H1 (cell line): ENCODE data around the gene ERN2. TPM values are rescaled to one million over a fixed set of nuclear protein-coding genes. Genes with fewer than 3 reads are reported as not detected.

Source experiments
- CTCF ChIA-PET: fragments of 300-600 bp; sonication (Branson Sonifier 250); formaldehyde crosslinking; loops from one replicate; lab custom pipeline; 2021; ENCODE audit not compliant: partially characterized antibody; lab: Charles Lee
- POLR2A ChIA-PET: fragments of 300-600 bp; sonication (Branson Sonifier 250); formaldehyde crosslinking; loops from one replicate; lab custom pipeline; 2021; ENCODE audit warnings: inconsistent platforms; ENCODE audit not compliant: partially characterized antibody; lab: Charles Lee
- DNase-seq, 2 experiments: peaks; one replicate each; pipeline versions ENCODE4 v3.0.0 to v3.0.0-alpha.2; 2010 to 2022; ENCODE audit warnings: low spot score in 2 of 2, low read depth in 1 of 2, mixed read lengths in 1 of 2
- FAIRE-seq: peaks from 2 replicates; lab custom pipeline; 2011; peaks lifted over from hg19 to GRCh38; lab: Jason Lieb, UNC
- H2AFZ ChIP-seq: 2 replicates; pipeline ENCODE4 v1.8.1; 2012; ENCODE audit warnings: low read length, inconsistent platforms
- H2AK5ac ChIP-seq: 2 replicates; pipeline ENCODE4 v1.6.1; 2013; ENCODE audit warnings: low read depth, low read length
- H2BK120ac ChIP-seq: replicated peaks from 2 replicates; pipeline ENCODE3; 2013; ENCODE audit warnings: low read depth, low read length, inconsistent platforms
- H2BK12ac ChIP-seq: 2 replicates; pipeline ENCODE4 v1.6.1; 2013; ENCODE audit warnings: low read depth, low read length
- H2BK15ac ChIP-seq: 2 replicates; pipeline ENCODE4 v1.6.1; 2013; ENCODE audit warnings: low read length
- H2BK20ac ChIP-seq: 2 replicates; pipeline ENCODE4 v1.6.1; 2013; ENCODE audit warnings: low read length
- H2BK5ac ChIP-seq: 2 replicates; pipeline ENCODE4 v1.6.1; 2013; ENCODE audit warnings: low read depth, low read length
- H3K14ac ChIP-seq: 2 replicates; pipeline ENCODE4 v1.6.1; 2013; ENCODE audit warnings: inconsistent platforms; ENCODE audit not compliant: insufficient read length
- H3K18ac ChIP-seq: 2 replicates; pipeline ENCODE4 v1.6.1; 2013; ENCODE audit warnings: low read length; ENCODE audit errors: extremely low read depth
- H3K23ac ChIP-seq: 2 replicates; pipeline ENCODE4 v1.6.1; 2013; ENCODE audit warnings: inconsistent platforms; ENCODE audit not compliant: insufficient read length
- H3K23me2 ChIP-seq: 2 replicates; pipeline ENCODE4 v1.6.1; 2013; ENCODE audit warnings: low read depth, low read length
- H3K27ac ChIP-seq: 2 replicates; pipeline ENCODE4 v1.6.1; 2011; ENCODE audit warnings: low read depth, low read length, inconsistent platforms
- H3K27me3 ChIP-seq, 4 experiments: replicated peaks in 1 of 4; 1 replicate in 1 of 4; 2 replicates in 3 of 4; pipeline versions ENCODE4 v1.6.1 to v1.8.1; 2011 to 2013; ENCODE audit warnings: low read length in 3 of 4, mild to moderate bottlenecking in 3 of 4, inconsistent platforms in 2 of 4, mixed read lengths in 2 of 4, moderate library complexity in 1 of 4; ENCODE audit not compliant: control insufficient read depth in 3 of 4, insufficient read depth in 3 of 4; ENCODE audit errors: extremely low read depth in 1 of 4
- H3K36me3 ChIP-seq, 4 experiments: 2 replicates each; pipeline versions ENCODE4 v1.6.1 to v1.8.1; 2011 to 2013; ENCODE audit warnings: mild to moderate bottlenecking in 4 of 4, low read length in 3 of 4, moderate library complexity in 2 of 4, control low read depth in 1 of 4, inconsistent platforms in 1 of 4; ENCODE audit not compliant: insufficient read depth in 4 of 4, control insufficient read depth in 2 of 4
- H3K4ac ChIP-seq: replicated peaks from 2 replicates; pipeline ENCODE3; 2013; ENCODE audit warnings: low read length, low read depth, mixed read lengths, inconsistent platforms; ENCODE audit not compliant: insufficient read length
- H3K4me1 ChIP-seq, 4 experiments: replicated peaks in 1 of 4; 1 replicate in 1 of 4; 2 replicates in 3 of 4; pipeline versions ENCODE4 v1.6.1 to v1.8.1; 2011 to 2013; ENCODE audit warnings: low read length in 3 of 4, inconsistent platforms in 2 of 4, mixed read lengths in 1 of 4; ENCODE audit not compliant: insufficient read depth in 4 of 4, control insufficient read depth in 3 of 4
- H3K4me2 ChIP-seq, 2 experiments: 2 replicates each; pipeline versions ENCODE4 v1.6.1 to v1.8.1; 2011 to 2013; ENCODE audit warnings: low read depth in 2 of 2, low read length in 2 of 2, control low read depth in 1 of 2, inconsistent platforms in 1 of 2, mild to moderate bottlenecking in 1 of 2; ENCODE audit not compliant: insufficient read depth in 1 of 2
- H3K4me3 ChIP-seq, 4 experiments: fragments of 200-600, 300-600 bp in 1 of 4; sonication (generic), shearing (Covaris generic), sonication (Bioruptor Twin) in 1 of 4; 2 replicates each; pipeline versions ENCODE4 v1.5.1 to v1.8.1; 2011 to 2016; ENCODE audit warnings: low read length in 4 of 4, low read depth in 3 of 4, control low read depth in 2 of 4, inconsistent platforms in 2 of 4, mild to moderate bottlenecking in 2 of 4, mixed read lengths in 1 of 4, moderate library complexity in 1 of 4; ENCODE audit not compliant: insufficient read depth in 2 of 4; ENCODE audit errors: extremely low read depth in 1 of 4
- H3K56ac ChIP-seq: replicated peaks from 2 replicates; pipeline ENCODE3; 2013; ENCODE audit warnings: low read depth, mild to moderate bottlenecking, mixed read lengths, low read length, inconsistent platforms; ENCODE audit not compliant: insufficient read length
- H3K79me1 ChIP-seq: 2 replicates; pipeline ENCODE4 v1.6.1; 2013; ENCODE audit warnings: low read depth, low read length, control low read depth
- H3K79me2 ChIP-seq, 2 experiments: 2 replicates each; pipeline versions ENCODE4 v1.6.1 to v1.8.1; 2012 to 2013; ENCODE audit warnings: low read length in 2 of 2, mild to moderate bottlenecking in 2 of 2, inconsistent platforms in 1 of 2; ENCODE audit not compliant: insufficient read depth in 2 of 2, control insufficient read depth in 1 of 2
- H3K9ac ChIP-seq, 4 experiments: replicated peaks in 1 of 4; 1 replicate in 1 of 4; 2 replicates in 3 of 4; pipeline versions ENCODE4 v1.6.1 to v1.8.1; 2011 to 2013; ENCODE audit warnings: low read depth in 3 of 4, low read length in 3 of 4, control low read depth in 2 of 4, mild to moderate bottlenecking in 2 of 4, moderate library complexity in 2 of 4, inconsistent platforms in 1 of 4; ENCODE audit errors: extremely low read depth in 1 of 4
- H3K9me3 ChIP-seq, 2 experiments: 2 replicates each; pipeline versions ENCODE4 v1.6.1 to v1.8.1; 2012 to 2013; ENCODE audit warnings: mild to moderate bottlenecking in 2 of 2, moderate library complexity in 2 of 2, control low read depth in 1 of 2, inconsistent platforms in 1 of 2, low read depth in 1 of 2, low read length in 1 of 2, mixed read lengths in 1 of 2; ENCODE audit not compliant: insufficient read depth in 2 of 2
- H4K20me1 ChIP-seq, 2 experiments: replicated peaks in 1 of 2; 2 replicates each; pipeline versions ENCODE3 to v1.8.1; 2011 to 2013; ENCODE audit warnings: inconsistent platforms in 2 of 2, low read length in 2 of 2, mild to moderate bottlenecking in 1 of 2; ENCODE audit not compliant: insufficient read depth in 2 of 2, control insufficient read depth in 1 of 2
- H4K5ac ChIP-seq: 2 replicates; pipeline ENCODE4 v1.6.1; 2013; ENCODE audit warnings: low read length, low read depth, mixed read lengths, inconsistent platforms; ENCODE audit not compliant: insufficient read length
- H4K8ac ChIP-seq: 2 replicates; pipeline ENCODE4 v1.8.0; 2013; ENCODE audit warnings: mild to moderate bottlenecking, moderate library complexity, low read length, inconsistent platforms; ENCODE audit not compliant: insufficient read depth; ENCODE audit errors: extremely low read depth
- H4K91ac ChIP-seq: replicated peaks from 2 replicates; pipeline ENCODE3; 2013; ENCODE audit warnings: low read length, mixed read lengths, inconsistent platforms; ENCODE audit not compliant: insufficient read length
- EZH2 ChIP-seq: fragments of 200-600 bp; sonication (generic); IDR thresholded peaks from 2 replicates; pipeline ENCODE4 v1.7.1; 2012; ENCODE audit warnings: low read depth, mild to moderate bottlenecking, moderate library complexity, low read length, inconsistent platforms; ENCODE audit not compliant: severe bottlenecking
- JUN ChIP-seq: IDR thresholded peaks from 2 replicates; pipeline ENCODE4 v1.6.1; 2011; ENCODE audit warnings: low read depth, mild to moderate bottlenecking, improper control_type of control experiment, low read length
- KDM5A ChIP-seq: fragments of 200-600 bp; IDR thresholded peaks from 2 replicates; pipeline ENCODE4 v1.7.1; 2012; ENCODE audit warnings: mild to moderate bottlenecking, low read length, inconsistent platforms, mixed read lengths
- MAFK ChIP-seq: IDR thresholded peaks from 2 replicates; pipeline ENCODE4 v1.6.1; 2012; ENCODE audit warnings: low read depth, mild to moderate bottlenecking, improper control_type of control experiment, low read length
- RNF2 ChIP-seq: fragments of 200-900, 300-1000 bp; sonication (generic); IDR thresholded peaks from 2 replicates; pipeline ENCODE4 v1.7.1; 2016; ENCODE audit warnings: borderline replicate concordance, low read depth, mild to moderate bottlenecking, antibody characterized with exemption, low read length; ENCODE audit not compliant: poor library complexity, severe bottlenecking; ENCODE audit errors: missing control alignments
- SAP30 ChIP-seq: fragments of 300-600 bp; sonication (generic); IDR thresholded peaks from 2 replicates; pipeline ENCODE4 v1.7.1; 2012; ENCODE audit warnings: low read length, moderate library complexity, mild to moderate bottlenecking, inconsistent platforms; ENCODE audit not compliant: insufficient read depth, insufficient replicate concordance
- SIX5 ChIP-seq: IDR thresholded peaks from 2 replicates; pipeline ENCODE4 v1.6.1; 2011; ENCODE audit warnings: mild to moderate bottlenecking, low read depth, low read length
- SP1 ChIP-seq: IDR thresholded peaks from 2 replicates; pipeline ENCODE4 v1.6.1; 2011; ENCODE audit warnings: low read depth, low read length
- WGBS, 2 experiments: shearing (Covaris generic) in 1 of 2; methylation state at CpG; one replicate each; pipeline versions ENCODE4 v1.1.6 to v1.1.7; 2013 to 2015; ENCODE audit warnings: low lambda C conversion rate in 2 of 2, mixed read lengths in 2 of 2, inconsistent platforms in 1 of 2, low coverage in 1 of 2, missing lambda C conversion rate in 1 of 2; ENCODE audit not compliant: insufficient replicate concordance in 2 of 2, insufficient coverage in 1 of 2, insufficient read length in 1 of 2; ENCODE audit errors: extremely low coverage in 1 of 2, missing lambda C conversion rate in 1 of 2; 5-methylcytosine and 5-hydroxymethylcytosine counted together
- polyA plus RNA-seq, 7 experiments: library from polyadenylated mRNA; depleted of rRNA in 3 of 7; stranded (reverse) in 5 of 7; unstranded in 2 of 7; fragments of >200 nt in 5 of 7; fragments of 200-250 nt in 2 of 7; gene quantifications; 1 replicate in 5 of 7; 2 replicates in 1 of 7; 4 replicates in 1 of 7; pipeline versions ENCODE4 v1.2.1 to v1.2.3, GENCODE V29; 2011 to 2013; ENCODE audit warnings: missing spikeins in 2 of 7, mixed read lengths in 2 of 7
- total RNA-seq: library from RNA; stranded (reverse); fragmentation: NEBNext Ultra II Directional; extraction: Animal tissue kit (Norgen Biotek cat#: 25700); gene quantifications from 2 replicates; pipeline ENCODE4 v1.2.1, GENCODE V29; 2021

ERN2 gene
- total and polyA plus RNA-seq, 2 of the 8 experiments (the other 6 are each of a cell fraction or from before 2014, with no cell fraction given): 2.4 to 4.4 TPM

DNA sequence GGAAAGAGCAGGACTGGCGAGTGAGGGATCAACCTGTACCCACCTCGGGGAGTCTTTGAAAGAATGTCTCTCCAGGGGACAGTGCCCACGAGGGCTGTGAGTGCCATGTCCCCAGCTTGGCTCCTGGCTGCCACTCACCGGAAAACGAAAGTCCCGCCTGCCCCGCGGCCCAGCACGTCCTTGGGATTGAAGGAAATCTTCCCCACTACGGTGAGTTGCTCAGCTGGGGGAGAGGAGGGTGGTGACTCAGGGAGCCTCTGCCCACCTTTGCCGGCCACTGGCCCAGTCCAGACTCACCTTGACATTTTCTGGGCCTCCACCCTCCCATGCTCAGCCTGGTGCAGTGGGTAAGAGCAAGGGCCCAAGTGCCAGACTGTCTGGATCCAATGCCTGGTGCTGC lies 17.3 kb downstream of the ERN2 start:
- Histone ChIP-seq H2BK5ac (no peak overlapping the region), H3K27me3 (no peaks in the 10 kb centered on the region), H2AFZ (no peak overlapping the region), H3K56ac (no peak overlapping the region), H3K36me3 (peaks cover 0 to 9% (median 5%) of the 10 kb centered on the region in 4 experiments; a peak in 5 of 8 replicates), H2AK5ac (no peak overlapping the region), H2BK15ac (no peak overlapping the region), H3K4me2 (peak overlapping the region; percentile 23 to 49; a peak in 2 of 4 replicates), H3K9ac (no peak overlapping the region), H3K79me1 (no peaks in the 10 kb centered on the region), H3K4ac (no peak overlapping the region), H4K91ac (no peak overlapping the region), H3K9me3 (no peaks in the 10 kb centered on the region), H3K79me2 (no peaks in the 10 kb centered on the region), H3K14ac (no peak overlapping the region), H4K8ac (no peak overlapping the region), H4K5ac (no peak overlapping the region), H3K4me3 (peak overlapping the region in 1 of 4 experiments; percentile 57; a peak in 1 of 8 replicates), H2BK120ac (no peak overlapping the region), H3K4me1 (peaks cover 0 to 7% (median 6%) of the 10 kb centered on the region in 4 experiments; a peak in 6 of 7 replicates), H3K23ac (no peak overlapping the region), H3K23me2 (peaks cover 7% of the 10 kb centered on the region; the same call in 1 of the 2 replicates), H4K20me1 (peaks cover 0 to 3% of the 10 kb centered on the region in 2 experiments), H3K27ac (no peak overlapping the region), H2BK20ac (no peak overlapping the region), H2BK12ac (no peak overlapping the region), H3K18ac (no peak overlapping the region)
- no peak for FAIRE-seq
- POLR2A ChIA-PET: interaction anchor here (1.6 to 12.9 kb wide), 4 partner anchors 14 to 34 kb away, joined by 3 to 230 read pairs (median 5); partner anchors contain the start of genes ERN2 and PLK1
- 81% methylated on average over 9 of the region's 11 CpGs; no CpG with 5 or more reads in 1 of the 2 experiments for WGBS, 2 experiments
- TF ChIP-seq KDM5A: no peak
- no peak for TF ChIP-seq SP1
- TF ChIP-seq SAP30: no peak
- TF ChIP-seq MAFK: no peak
- no peak for TF ChIP-seq JUN
- TF ChIP-seq EZH2: no peak
- no peak for TF ChIP-seq SIX5
- no peak for TF ChIP-seq RNF2
- no peak for DNase-seq
- CTCF ChIA-PET: interaction anchor here (5.1 kb wide), 1 partner anchor 18 kb away, joined by 43 read pairs; the partner anchor contains the start of gene PLK1
